Measurements from ENCODE around the gene AKAP6.

Gene AKAP6

DNA sequence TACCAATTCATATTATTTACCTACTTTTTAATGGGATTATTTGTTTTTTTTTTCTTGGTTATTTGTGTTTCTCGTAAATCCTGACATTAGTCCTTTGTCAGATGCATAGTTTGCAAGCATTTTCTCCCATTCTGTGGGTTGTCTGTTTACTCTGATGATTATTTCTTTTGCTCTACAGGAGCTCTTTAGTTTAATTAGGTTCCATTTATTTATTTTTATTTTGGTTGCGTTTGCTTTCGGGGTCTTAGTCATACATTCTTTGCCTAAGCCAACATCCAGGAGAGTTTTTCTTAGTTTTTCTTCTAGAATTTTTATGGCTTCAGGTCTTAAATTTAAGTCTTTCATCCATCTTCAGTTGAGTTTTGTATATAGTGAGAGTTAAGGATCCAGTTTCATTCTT is 289.9 kb downstream of the AKAP6 start:
- no peak for DNase-seq (ENCODE audit: low read depth in 3 of 3, low spot score in 1 of 3)

- DNase-seq (ENCODE audit: low read depth in 3 of 3, low spot score in 1 of 3), result no peak
Observed at GRCh38 chr14:32620303-32620702, 291.2 kb downstream of the AKAP6 start.

- DNase-seq (ENCODE audit: low read depth in 3 of 3, low spot score in 1 of 3), result no peak
Observed at GRCh38 chr14:32620724-32621123, 291.6 kb downstream of the AKAP6 start.

DNA sequence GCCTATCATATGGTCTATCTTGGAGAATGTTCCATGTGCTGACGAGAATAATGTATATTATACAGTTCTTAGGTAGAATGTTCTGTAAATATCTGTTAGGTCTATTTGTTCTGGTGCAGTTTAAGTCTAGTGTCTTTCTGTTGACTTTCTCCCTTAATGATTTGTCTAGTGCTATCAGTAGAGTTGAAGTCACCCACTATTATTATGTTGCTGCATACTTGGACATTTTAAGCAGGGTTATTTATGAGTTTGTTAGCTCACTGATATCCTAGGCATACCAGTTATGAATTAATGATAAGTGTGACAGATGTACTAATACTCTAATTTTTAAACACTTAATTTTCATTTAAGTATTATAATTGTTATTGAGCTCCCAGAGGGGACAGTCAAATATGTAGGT is 292.5 kb downstream of the AKAP6 start:
- no peak for DNase-seq (ENCODE audit: low read depth in 3 of 3, low spot score in 1 of 3)

DNA sequence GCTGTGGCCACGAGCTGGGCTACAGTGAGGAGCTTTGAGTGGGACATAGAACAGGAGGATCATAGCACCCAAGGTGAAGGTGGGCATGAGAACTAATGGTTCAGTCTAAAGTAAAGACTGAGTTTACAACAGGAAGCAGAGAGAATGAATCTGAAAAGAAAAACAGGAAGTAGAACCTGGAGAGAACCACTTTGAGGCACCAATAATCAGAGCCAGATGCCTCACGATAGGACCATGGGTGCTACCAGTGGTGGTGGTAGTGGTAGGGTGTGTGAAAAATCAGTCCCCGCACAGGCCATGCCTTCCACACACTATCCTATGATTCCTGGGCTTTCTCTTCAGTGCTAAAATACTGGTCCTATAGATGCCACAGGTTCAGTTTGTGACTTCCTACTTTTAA is 293.6 kb downstream of the AKAP6 start:
- no peak for DNase-seq (ENCODE audit: low read depth in 3 of 3, low spot score in 1 of 3)

DNA sequence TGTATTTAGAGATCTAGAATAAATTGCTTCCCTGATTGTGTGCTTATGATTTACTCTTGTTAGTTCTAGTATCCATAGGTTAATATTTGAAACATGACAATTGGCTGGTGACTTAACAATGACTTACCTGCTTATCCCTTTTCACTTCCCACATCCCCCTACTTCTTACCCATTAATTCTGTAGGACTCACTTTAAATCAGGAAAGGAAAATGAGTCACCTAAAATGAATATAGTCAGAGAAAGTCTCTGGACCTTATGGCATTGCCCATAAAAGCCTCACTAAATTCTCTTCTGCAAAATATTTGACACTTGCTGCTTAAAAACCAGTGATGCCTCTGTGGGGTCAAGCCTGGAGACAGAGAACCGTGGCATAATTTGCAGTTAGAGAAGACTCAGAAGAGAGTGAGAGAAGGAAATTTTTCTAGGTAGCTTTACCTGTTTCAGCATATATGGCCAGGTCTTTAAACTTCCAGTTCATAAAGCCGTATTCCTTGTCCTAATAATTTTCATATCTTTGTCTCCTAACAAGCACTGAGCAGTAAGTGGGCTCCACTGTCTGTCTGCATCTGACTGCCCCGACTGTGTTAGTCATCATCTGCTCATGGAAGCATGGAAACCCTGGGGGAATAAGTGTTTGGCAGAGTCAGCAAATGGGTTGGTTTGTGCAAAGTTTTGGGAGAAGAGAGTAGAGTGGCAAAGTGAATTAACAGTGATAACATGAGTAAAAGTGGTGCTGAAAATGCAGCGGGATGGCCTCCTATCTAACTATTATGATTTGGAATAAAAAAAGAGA is 294.4 kb downstream of the AKAP6 start:
- DNase-seq (ENCODE audit: low read depth in 3 of 3, low spot score in 1 of 3), result no peak

DNA sequence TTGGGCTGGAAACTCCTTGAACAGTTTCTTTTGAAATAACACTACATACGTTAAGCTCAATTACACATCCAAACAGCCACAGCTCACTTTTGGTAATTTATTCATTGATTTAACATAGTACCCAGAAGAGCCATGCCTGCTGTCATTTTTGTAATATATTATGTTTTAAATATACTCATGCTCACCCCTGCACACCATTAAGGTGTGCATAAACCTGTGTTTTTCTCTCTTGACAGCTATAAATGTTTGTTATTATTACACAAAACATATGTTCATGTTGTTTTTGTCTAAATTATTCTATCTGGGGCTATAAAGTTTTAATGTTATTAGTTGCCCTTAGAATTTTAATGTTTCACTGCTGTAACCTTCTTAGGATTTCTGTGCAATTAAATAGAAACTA is 296.1 kb downstream of the AKAP6 start:
- no peak for DNase-seq (ENCODE audit: low read depth in 3 of 3, low spot score in 1 of 3)

GRCh38 chr14:32627545-32628298 is 298.6 kb downstream of the AKAP6 start:
- no peak for DNase-seq (ENCODE audit: low read depth in 3 of 3, low spot score in 1 of 3)

- no peak for DNase-seq (ENCODE audit: low read depth in 3 of 3, low spot score in 1 of 3)
Observed at GRCh38 chr14:32629236-32629635, 300.1 kb downstream of the AKAP6 start.

GRCh38 chr14:32630701-32631100 is 301.6 kb downstream of the AKAP6 start:
- no peak for DNase-seq (ENCODE audit: low read depth in 3 of 3, low spot score in 1 of 3)

GRCh38 chr14:32633224-32633859 is 304.2 kb downstream of the AKAP6 start:
- DNase-seq (ENCODE audit: low read depth in 3 of 3, low spot score in 1 of 3), result no peak

- no peak for DNase-seq (ENCODE audit: low read depth in 3 of 3, low spot score in 1 of 3)
Observed at GRCh38 chr14:32633930-32634329, 304.8 kb downstream of the AKAP6 start.

GRCh38 chr14:32635061-32635719 is 306.1 kb downstream of the AKAP6 start:
- no peak for DNase-seq (ENCODE audit: low read depth in 3 of 3, low spot score in 1 of 3)

DNA sequence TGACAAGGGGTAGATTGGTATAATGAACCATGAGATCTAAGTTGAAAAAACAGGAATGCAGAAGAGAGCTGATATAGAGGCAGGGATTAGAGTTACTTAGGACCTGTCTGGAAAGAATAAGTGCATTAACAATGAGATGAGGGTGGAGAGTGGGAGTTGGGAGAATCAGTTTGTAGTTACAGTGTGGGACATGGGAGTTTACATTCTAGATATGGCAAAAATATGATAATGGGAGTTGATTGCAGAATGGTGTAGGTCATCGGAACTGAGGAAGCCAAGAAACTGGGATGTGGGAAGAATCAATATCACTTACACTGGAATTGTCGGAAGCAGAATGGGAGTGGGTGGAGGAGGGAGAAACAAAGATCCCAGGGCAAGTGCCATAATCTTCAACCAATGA is 308.5 kb downstream of the AKAP6 start:
- DNase-seq (ENCODE audit: low read depth in 3 of 3, low spot score in 1 of 3), result no peak

GRCh38 chr14:32639208-32639607 is 310.1 kb downstream of the AKAP6 start:
- DNase-seq (ENCODE audit: low read depth in 3 of 3, low spot score in 1 of 3), result no peak

GRCh38 chr14:32645551-32645950 is 316.5 kb downstream of the AKAP6 start:
- DNase-seq (ENCODE audit: low read depth in 3 of 3, low spot score in 1 of 3), result no peak

- no peak for DNase-seq (ENCODE audit: low read depth in 3 of 3, low spot score in 1 of 3)
Observed at GRCh38 chr14:32648434-32648833, 319.3 kb downstream of the AKAP6 start.

GRCh38 chr14:32650030-32650429 is 320.9 kb downstream of the AKAP6 start:
- no peak for DNase-seq (ENCODE audit: low read depth in 3 of 3, low spot score in 1 of 3)

DNA sequence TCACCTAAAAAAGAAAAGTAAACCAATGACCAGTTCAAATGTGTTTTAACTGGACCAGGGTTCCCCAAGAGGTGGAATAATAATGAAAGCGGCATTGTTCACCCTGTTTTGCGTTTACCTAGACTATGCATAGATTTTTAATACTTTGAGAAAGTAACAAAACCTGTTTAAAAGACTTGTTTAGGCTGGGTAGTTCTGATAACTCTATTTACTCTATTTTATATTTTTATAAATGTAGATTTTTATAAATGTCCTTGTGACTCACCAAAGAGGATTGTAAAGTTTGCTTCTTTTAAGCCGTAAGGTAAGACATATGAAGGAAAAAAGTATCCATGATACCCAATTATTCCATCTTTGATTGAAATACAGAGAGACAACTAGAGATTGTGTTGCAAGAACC is 321.6 kb downstream of the AKAP6 start:
- no peak for DNase-seq (ENCODE audit: low read depth in 3 of 3, low spot score in 1 of 3)

GRCh38 chr14:32654106-32654505 is 325.0 kb downstream of the AKAP6 start:
- no peak for DNase-seq (ENCODE audit: low read depth in 3 of 3, low spot score in 1 of 3)

DNA sequence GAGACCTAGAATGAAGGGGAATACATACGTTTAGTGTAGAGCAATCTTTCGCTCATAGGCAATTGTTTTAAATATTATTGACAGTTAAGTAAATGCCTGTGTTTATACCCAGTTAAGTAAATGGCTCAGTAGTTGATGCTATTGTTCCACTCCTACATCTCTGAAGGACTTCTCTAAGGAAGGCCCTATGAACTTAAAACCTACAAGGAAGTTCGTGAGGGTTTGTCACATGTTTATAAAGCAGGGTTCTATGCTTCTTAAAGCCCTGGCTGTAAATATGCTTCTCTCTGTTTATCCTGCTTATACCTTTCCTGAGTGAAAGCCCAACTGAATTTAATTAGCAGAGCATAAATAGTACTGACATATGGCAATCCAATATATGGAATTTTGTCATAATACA is 327.5 kb downstream of the AKAP6 start:
- DNase-seq (ENCODE audit: low read depth in 3 of 3, low spot score in 1 of 3), result no peak

- DNase-seq (ENCODE audit: low read depth in 3 of 3, low spot score in 1 of 3), result no peak
Observed at GRCh38 chr14:32657081-32657480, 328.0 kb downstream of the AKAP6 start.

Measured in stimulated activated CD4-positive, alpha-beta T cell treated with anti-CD3 and anti-CD28 coated beads, TNF-alpha, amount 100 ng/mL, for 1 hour (primary cell).